ENCODE measurements around the gene ADK. TPM values are rescaled to one million over a fixed set of nuclear protein-coding genes. Genes with fewer than 3 reads are reported as not detected.

ADK gene
- total RNA-seq, 1 experiment from 2014 or later, result 26.8 TPM

GRCh38 chr10:74153676-74154075 is 2.7 kb downstream of the ADK start:
- Histone ChIP-seq H3K4ac (ENCODE audit: low read depth, low read length) (no peak overlapping the region), H4K8ac (replicated peaks; ENCODE audit: insufficient read length, low read depth, low read length) (no peak overlapping the region), H3K18ac (ENCODE audit: insufficient read length, low read depth, low read length) (no peak overlapping the region), H3K4me1 (ENCODE audit: insufficient read depth, low read length) (0 out of 2 replicates have a peak, but pooled peaks cover 2% of the 10 kb centered on the region), H3K27ac (ENCODE audit: insufficient read length, low read depth, low read length) (no peak overlapping the region), H2BK120ac (ENCODE audit: low read depth, low read length, poor library complexity, severe bottlenecking) (no peak overlapping the region), H2BK12ac (ENCODE audit: insufficient read length, low read depth, low read length) (no peak overlapping the region), H2BK5ac (ENCODE audit: insufficient read length, low read length) (no peak overlapping the region), H3K14ac (ENCODE audit: insufficient read depth, low read length) (no peak overlapping the region), H2BK20ac (ENCODE audit: low read depth, low read length, poor library complexity, severe bottlenecking) (no peak overlapping the region), H2AK5ac (ENCODE audit: insufficient read length, low read length) (no peak overlapping the region), H3K9ac (ENCODE audit: extremely low read depth, insufficient read length, low read length) (no peak overlapping the region), H2BK15ac (ENCODE audit: low read depth, low read length) (no peak overlapping the region), H4K91ac (ENCODE audit: insufficient read length, low read depth, low read length) (no peak overlapping the region), H3K56ac (ENCODE audit: insufficient read length, low read depth, low read length) (no peak overlapping the region), H2AFZ (ENCODE audit: low read length) (no peak overlapping the region), H3K23ac (ENCODE audit: insufficient read length, low read depth, low read length) (no peak overlapping the region), H3K9me3 (ENCODE audit: control insufficient read depth, low read depth, low read length) (no peaks in the 10 kb centered on the region), H3K79me1 (ENCODE audit: insufficient read depth, low read depth, low read length, poor library complexity, severe bottlenecking) (peaks cover 8% of the 10 kb centered on the region), H3T11ph (ENCODE audit: low read length) (no peak overlapping the region), H3K79me2 (ENCODE audit: insufficient read depth, low read length) (peaks cover 13% of the 10 kb centered on the region; the same call in 1 of the 2 replicates), H3K4me2 (ENCODE audit: insufficient read depth, insufficient read length, low read length) (no peak overlapping the region), H3K23me2 (ENCODE audit: insufficient read length, low read depth, low read length, poor library complexity, severe bottlenecking) (no peaks in the 10 kb centered on the region), H4K20me1 (ENCODE audit: control insufficient read depth, insufficient read depth, insufficient read length) (no peaks in the 10 kb centered on the region), H4K5ac (ENCODE audit: insufficient read length, low read depth, low read length) (no peak overlapping the region), H3K27me3 (ENCODE audit: insufficient read depth, low read length) (no peaks in the 10 kb centered on the region)
- Mint-ChIP-seq H3K27ac (peak overlapping the region in 1 of 3 experiments; percentile 68; a peak in 2 of 7 replicates), H3K9me3 (no peaks in the 10 kb centered on the region), H3K36me3 (ENCODE audit: insufficient read depth in 1 of 3, low read depth in 3 of 3) (peaks cover 0 to 2% (median 0%) of the 10 kb centered on the region in 3 experiments; a peak in 2 of 7 replicates), H3K4me3 (no peak overlapping the region; a peak in 1 of 5 replicates), H3K27me3 (ENCODE audit: low read depth) (no peaks in the 10 kb centered on the region), H3K4me1 (peaks cover 15 to 17% of the 10 kb centered on the region in 2 experiments)
- WGBS (ENCODE audit: extremely low coverage, insufficient read length, low lambda C conversion rate), result no CpG with 5 or more reads among the region's 4 CpGs
- no peak for TF ChIP-seq CTCF (conservative IDR thresholded peaks at IDR 0.05)
- DNase-seq, result no peak
